Tongue (tissue), 2 donors: ENCODE data around the gene NACC2. TPM values are rescaled to one million over a fixed set of nuclear protein-coding genes. Genes with fewer than 3 reads are reported as not detected.

ENCODE experiments used
- DNase-seq: peaks from one replicate; pipeline ENCODE4 v3.0.0-alpha.2; 2015
- total RNA-seq: library from RNA; depleted of rRNA; stranded (reverse); fragments of >200 nt; gene quantifications from one replicate; pipeline ENCODE4 v1.2.3, GENCODE V29; 2014

The NACC2 gene
- total RNA-seq, 1 donor from 2014 or later = 9.8 TPM

DNA sequence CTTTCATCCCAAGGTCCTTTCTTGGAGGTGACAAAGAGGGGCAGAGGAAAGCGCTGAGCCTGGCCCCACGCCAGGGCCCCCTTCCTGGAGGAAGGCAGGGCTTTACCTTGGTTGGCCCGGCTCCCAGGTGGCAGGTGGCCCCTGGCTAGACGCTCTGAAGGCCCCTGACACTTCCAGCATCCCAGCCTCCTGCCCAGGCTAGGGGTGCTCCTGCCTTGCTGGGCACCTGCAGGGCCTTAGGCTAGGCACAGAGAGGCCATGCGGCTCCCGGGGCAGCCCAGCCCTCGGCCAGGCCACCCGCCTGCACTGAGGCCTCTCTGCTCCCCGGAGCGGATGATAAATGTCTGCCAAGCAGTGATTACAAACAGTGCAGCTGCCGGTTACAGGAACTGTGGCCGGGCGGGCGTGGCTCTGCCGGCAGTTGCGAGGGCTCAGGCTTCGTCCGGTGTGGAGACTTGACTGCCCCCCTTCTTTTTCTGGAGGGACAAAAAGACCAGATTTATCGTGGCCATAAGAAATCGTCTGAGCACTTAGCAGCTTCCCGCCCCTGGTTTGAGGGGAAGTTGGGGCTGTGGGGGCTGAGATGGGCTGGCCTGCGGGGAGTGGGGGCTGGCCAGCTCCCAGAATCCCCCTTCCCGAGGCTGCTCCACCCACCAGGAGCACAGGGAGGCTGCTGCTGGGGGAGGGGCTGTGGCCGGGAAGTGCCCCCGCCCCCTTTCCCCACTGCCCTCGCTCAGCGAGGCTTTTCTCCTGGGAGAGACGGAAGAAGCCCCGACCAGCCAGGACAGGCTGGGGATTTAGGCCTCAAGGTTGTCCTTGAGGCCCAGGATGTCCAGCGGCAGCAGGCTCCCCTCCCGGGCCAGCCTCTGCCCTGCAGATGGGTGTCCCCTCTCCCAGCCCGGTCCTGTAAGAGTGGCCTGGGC, 102.3 kb downstream of the NACC2 start:
- DNase-seq = peak; percentile 94

DNA sequence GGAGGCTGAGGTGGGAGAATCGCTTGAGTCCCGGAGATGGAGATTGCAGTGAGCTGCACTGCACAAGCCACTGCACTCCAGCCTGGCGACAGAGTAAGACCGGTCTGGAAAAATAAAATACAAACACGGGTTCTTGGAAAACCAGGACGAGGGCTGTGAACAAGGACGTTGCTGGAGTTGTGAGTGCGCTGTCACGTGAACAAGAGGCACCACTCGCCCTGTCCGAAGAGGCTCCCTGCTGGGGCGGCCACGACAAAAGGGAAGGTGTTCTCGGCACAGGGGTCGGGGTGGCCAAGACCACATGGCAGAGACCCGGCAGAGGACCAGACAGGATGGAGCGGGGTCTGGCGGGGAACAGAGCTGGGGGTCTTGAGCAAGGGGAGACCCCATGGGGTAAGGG, 103.3 kb downstream of the NACC2 start:
- no peak for DNase-seq

DNA sequence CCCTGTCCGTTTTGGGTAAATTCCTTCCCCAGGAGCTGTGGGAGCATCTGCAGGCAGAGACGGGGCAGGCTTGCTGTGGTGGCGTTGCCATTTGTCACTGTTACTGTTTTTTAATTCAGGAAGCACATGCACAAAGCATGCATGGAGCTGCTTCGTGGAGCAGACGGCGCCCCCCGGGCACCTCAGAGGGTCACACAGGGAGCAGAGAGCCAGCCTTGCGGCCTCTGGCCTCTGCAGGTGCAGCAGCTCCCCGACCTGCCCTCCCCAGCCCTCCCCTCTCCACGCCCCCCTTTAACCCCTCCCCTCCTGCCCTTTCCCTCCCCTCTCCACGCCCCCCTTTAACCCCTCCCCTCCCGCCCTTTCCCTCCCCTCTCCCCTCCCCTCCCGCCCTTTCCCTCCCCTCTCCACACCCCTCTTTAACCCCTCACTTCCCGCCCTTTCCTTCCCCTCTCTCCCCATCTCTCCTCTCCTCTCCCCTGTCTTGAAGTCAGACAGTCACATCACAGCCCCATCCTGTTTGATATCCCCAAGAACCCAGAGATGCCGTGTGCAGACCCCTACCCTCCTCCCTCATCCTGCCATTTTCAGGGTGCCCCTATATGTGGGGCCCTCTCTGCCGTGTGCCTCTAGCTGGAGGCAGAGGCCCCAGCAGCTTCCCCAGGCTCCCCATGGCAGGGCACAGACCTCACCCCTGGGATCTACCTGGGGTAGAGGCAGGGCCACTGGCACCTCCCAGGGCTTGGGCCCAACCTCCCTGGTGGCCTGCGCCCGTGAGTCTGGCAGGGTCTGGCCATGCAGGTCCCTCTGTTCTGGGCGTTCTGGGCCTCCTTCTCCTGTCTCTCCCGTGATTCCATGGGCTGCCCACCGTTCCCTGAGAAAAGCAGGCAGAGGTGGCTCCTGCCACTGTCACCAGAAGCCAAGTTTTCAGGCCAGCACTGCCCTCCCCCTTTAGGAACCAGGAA, 104.3 kb downstream of the NACC2 start:
- peak; percentile 86 for DNase-seq

DNA sequence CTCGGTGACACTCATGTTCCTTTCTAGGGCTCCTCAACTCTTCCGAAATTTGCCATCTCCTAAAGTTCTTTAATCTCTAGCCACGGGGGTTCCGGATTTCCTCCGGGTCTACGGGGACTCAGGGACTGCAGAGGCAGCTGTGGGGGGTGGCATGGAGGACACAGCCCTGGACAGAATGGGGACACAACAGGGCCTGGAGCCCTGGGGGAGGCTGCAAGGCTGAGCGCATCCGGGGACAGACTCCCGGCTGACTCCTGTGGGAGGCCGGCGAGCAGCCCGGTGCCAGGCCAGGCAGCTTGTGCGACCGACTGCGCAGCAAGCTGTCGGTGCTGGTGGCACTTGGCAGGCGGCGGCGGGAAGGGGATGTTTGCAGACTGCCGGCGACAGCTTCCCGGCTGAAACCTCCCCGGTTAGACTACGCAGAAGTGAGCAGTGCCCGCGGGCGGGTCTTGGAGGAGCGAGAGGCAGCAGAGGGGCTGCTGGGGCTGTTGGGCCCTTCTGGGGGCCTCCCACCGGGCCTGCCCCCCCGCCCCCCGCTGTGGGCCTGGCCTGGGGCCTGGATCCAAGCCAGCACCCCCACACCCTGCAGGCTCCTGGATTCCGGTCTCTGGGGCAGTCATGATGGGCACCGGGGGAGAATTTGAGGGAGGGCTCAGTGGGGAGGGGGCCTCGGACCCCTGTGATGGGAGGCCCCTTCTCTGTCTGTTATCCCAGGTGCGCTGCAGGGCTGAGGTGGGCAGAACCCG, 105.2 kb downstream of the NACC2 start:
- DNase-seq = no peak

DNA sequence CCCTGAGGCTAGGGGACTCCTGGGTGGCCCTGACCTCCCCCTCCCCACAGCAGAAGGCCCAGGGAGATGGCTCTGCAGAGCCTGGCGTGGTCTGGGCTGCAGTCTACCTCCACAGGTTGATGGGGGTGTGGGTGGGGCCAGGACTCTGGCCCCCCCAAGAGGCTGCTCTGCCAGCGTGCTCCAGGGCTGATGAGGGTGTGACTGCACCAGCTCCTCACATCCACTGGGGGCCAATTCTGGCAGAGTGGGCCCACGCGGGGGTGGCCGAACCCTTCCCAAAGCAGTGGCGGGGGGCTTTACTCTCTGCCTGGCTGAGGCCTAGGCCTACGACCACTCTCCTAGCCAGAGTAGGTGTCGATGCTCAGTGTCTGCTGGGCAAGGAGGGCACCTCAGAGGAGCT, 105.9 kb downstream of the NACC2 start:
- no peak for DNase-seq

DNA sequence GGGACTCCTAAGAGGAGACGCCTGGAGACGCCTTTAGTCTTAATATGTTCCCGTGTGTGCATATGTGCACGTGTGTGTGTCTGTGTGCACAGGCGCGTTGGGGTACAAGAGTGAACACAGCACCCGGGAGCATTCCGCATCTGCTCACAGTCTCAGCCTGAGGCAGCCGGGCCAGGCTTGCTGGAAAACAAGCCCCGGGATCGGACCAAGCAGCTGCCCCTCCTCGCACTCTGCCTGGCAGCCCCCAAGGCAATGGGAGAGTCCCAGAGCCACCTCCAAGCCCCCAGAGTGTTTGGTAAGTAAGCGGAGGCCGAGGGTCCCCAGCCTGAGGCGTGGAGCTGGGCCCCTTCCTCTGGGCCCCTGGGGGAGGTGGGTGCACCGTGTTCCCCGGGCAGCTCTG, 106.6 kb downstream of the NACC2 start:
- DNase-seq = no peak

DNA sequence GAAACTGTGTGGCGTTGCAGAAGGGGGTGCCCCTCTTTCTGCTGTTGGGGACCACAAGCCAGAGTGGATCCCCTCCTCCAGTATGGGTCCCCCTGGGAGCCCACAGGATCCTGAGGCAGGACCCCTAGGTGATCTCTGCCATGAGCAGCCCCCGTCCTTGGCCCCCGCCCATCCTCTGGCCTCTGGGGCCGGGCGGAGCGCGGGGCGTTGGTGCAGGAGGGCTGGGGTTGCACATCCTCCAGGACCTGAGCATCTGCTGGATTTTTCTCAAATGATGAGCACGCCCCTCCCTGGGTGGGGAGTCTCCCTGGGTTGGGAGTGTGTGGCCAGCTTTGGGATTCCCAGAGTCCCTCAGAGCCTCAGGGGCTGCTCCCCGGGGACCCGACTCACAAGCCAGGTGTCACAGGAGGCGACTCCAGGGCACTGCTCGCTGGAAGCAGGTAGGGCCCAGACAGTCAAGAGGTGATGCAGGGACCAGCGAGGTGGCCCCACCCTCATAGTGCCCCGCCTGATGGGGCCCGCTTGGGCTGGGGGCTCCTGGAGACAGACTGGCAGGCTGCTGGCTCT, 107.2 kb downstream of the NACC2 start:
- DNase-seq = no peak

DNA sequence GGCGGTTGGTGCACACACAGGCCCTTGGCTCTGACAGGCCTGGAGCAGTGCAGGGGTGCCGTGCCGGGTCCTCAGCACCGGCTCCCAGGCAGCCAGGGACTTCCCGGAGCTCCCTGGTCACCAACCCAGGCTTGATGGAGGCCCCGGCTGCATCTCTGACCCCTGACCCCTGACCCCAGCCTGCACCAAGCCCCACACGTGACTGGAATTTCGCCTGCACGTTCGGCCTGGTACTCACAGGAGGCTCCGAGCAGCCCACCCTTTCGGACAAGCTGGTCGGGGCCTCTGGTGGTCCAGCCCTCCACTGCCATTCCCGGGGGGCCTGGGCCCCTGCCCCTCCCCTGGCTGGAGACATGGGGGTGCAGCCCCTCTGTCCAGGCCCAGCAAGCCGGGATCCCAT, 108.5 kb downstream of the NACC2 start:
- DNase-seq = no peak

DNA sequence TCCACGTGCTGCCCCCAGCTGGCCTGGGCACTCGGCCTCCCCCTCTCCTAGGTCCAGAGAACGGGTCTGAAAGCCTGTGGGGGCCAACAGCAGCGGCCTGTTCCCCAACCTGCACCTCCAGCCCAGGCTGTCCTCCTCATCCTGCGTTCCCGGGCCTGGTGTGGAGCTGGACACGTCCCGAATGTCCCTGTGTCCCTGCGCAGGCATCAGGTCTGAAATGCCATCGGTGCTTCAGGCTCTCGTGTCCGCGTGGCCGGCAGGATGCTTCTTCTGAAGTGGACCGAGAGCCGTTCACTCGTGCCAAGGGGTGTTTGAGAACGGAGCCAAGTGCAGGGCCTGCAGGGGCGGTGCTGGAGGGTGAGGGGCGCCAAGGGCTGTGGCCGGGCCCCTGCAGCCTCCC, 109.2 kb downstream of the NACC2 start:
- DNase-seq = no peak

DNA sequence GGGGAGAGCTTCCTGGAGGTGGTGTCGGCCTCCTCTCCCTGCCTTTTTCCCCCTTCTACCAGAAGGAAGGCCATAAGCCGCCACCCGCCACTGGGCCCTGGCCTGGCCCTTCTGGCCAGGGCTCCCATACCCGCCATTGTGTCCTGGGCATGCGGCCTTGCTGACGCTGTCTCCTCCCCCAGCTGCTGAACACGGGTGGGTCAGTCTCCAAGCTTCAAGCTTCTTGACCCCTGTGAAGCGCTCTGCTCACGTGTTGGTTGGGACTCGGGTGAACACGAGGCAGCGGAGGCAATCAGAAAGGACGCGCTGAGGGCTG, 109.7 kb downstream of the NACC2 start:
- DNase-seq = no peak

DNA sequence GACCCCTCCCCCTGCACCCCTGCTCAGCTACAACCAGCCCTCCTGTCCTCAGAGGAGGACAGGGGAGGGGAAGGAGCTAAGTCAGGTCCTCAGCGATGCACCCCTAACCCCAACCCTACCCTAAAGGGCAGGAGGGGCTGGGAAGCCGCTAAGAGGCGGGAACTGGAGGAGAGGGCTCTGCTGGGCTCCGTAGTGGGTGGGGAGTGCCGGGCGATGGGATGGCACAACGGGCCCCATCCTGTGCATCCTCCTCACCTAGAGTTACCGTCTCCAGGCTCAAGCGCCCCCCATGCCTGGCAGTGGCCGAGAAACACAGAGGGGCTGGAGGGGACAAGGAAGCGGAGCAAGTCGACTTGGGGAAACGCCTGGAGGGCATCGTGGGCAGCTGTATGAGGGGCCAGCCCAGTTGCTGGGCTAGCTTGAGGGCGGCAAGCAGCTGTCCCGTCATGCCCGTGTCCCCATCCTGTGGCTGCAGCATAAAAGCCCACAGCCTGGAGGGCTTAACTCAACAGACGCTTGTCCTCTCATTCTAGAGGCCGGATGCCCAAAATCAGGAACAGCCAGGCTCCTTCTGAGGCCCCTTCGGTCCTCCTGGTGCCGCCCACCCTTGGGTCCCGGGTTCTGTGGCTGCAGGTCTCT, 110.9 kb downstream of the NACC2 start:
- DNase-seq = peak; percentile 64

DNA sequence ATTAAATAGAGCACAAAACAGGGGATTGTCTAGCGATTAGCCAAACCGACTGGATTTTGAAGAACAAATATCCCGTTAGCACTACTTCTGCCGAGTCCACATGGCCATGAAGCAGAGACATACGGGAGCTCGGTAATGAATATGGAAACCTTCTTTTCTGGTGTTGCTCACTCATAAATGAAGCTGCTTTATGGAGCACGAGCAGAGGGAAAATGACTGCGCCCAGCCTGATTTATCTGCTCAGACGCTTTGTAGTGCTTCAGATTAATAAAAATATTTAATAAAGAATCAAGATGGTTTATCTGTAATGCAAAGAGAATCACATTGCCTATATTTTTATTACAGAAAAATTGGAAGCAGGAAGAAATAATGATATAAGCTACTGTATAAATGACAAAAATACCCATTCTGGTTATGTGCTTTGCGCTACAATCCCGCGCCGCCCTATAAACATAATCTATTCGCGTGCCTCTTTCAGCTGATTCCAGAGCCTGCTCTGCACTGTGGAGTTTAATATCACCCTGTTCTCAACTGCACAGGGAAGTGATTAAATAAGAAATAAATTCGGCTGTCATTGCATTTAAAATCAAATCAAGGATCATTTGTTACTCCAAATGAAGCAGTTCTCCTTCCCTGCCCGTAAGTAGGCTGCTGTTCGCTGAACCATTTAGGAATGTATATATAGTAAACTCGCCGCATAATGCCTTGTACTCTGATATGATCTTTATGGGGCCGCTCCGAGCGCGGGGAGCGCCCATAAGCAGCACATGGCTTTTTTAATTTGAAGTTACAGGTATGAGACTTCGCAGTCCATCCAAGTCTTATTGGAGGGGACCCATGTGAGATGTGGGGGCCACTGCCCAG, 111.6 kb downstream of the NACC2 start:
- DNase-seq = no peak

DNA sequence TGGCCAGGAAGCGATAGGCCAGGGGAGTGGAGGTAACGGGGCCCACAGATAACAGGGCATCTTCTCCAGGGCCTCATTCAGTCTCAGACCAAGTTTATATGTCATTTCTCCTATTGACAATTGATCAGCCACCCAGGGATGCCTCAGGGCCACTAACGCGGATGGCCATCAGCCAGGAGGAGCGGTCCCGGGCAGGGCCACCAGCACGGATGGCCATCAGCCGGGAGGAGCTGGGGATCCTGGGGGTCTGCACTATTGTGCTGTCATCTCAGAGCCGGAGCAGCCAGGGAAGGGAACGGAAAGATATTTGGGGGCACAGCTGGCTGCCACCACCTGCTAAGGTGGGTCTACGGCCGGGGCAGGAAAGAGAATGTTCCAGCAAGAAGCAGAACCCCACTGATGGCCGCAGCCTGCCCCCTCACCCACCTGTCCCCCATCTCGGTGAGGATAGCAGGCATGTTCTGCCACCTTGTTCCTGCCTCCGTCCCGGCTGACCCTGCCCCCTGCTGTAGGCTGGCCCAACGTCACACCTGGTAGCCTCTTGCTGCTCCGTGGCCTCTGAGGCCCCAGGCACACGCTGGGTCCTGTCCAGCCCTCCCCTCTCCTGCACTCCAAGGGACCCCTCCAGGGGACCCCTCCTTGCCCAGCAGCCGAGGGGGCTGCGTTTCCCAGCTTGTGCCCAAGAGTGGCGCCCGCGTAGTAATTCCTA, 112.4 kb downstream of the NACC2 start:
- DNase-seq = no peak

DNA sequence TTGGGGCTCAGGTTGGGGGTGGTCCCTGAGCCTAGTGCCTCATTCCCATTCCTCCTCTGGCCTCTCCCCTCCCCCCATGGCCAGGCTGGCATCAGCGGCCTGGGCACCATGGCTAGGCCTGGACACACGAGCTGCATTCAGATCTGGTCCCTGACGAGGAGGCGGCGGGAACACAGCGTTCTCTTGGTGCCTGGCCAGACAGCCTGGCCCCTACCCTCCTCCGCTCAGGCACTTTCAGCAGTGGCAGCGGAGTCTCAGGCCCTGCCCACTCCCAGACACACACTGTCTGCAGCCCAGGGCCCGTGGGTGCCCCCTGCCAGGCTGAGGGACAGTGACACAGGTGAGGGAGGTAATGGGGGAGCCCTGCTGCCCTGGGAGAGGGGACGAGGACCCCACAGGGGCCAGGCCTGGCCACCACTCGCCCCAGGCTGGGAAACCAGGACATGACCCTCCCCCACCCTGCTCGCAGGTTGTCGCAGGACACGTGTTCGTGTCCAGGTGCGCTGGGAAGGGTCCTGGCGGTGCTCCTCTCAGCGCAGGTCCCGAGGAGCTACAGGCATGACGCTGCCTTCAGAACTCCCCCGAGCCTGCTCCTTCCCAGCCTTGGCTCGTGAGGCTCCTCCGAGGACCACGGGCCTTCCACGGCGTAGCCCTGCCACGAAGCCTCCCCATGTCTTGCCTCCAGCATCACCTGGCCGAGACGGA, 114.0 kb downstream of the NACC2 start:
- no peak for DNase-seq

DNA sequence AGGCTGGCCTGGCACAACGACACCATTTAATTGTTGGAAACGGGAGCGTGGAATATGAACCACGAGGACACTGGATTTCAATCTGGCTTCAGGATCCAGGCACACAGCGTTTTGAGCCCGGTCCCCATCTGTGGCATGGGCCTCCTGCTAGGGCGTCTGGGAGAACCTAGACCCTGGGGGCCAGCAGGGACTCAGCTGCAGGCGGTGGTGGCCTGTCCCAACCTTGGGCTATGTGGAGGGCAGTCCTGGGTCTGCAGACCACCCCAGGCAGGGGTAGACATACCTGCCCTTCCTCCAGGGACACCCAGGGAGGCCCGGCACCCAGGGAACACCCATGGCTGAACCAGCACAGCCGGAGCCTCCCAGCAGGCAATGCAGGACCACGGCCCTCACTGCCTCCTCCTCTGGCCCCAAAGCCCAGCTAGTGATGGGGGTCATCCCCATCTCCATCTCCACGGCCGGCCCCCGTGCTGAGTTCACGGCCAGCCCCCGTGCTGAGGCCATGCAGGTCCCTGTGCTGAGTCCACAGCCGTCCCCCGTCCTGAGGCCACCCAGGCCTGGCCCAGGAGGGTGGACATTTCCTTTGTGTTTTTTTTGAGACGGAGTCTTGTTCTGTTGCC, 115.4 kb downstream of the NACC2 start:
- no peak for DNase-seq

DNA sequence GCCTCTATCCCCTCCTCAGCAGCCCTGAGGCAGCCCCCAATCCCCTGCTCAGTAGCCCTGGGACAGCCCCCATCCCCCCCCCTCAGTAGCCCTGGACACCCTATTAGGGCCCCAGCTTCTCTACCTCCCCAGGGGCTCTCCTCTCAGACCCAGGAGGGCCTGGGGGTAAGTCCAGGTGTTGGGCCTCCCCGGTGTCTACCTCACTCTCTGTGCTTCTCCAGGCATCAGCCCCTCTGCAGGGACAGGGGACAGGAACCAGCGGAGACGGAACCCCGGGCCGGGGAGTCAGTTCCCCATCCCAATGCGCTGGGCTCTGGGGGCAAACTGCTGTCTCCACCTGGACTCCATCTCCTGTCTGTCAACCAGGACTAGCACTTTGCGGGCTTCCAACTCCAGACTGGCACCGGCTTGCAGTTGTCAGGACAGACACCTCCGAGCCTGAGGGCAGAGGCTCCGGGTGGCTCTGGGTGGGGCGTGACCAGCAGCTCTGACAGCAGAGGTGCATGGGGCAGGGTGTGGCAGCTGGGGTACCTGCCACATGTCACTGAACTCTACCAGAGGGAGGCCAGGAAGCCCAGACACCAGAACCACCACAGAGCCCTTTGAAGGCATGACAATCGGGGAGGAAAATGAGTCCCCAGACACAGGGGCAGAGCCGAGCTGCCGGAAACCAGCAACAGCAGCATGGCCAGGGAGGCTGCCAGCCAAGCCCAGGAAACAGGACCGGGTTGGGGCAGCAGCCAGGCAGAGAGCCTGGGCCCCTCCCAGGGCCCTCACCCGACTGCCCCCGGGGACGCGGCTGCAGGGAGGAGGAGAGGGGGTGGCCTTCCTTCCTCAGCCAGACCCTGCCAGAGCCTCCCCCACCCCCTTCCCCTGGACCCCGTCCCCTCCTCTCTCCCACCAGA, 116.2 kb downstream of the NACC2 start:
- DNase-seq = peak; percentile 74

DNA sequence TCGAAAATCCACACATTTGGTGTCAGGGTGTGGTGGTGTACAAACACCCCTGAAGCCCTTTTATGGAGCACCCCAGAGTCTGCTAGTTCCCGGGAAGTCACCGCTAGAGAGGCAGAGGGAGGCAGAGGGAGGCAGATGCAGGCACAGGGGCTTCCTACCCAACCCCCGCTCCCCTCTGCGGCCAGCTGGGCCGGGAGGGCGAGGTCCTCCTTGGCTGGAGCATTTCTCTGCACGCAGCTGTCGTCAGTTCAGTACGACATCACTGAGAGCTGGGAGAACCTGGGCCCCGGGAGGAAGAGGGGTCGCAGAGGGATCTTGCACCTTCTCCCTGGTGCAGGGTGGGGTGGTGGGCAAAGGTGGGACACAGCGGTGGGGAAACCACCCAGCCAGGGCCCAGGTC, 118.1 kb downstream of the NACC2 start:
- DNase-seq = peak; percentile 86

DNA sequence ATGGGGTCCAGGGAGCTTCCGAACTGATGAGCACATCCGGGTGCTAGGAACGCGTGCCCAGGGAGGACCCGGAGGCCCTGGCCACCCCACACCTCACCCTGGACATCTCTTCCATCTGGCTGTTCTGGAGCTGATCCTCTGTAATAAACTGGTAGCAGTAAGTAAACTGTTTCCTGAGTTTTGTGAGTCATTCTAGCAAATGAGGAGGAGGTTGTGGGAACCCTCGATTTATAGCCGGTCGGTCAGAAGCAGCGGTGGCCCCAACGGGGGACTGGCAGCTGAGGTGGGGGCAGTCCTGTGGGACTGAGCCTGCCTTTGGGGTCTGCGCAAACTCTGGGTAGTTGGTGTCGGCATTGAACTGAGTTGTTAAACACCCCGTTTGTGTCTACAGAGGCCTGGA, 118.6 kb downstream of the NACC2 start:
- no peak for DNase-seq
